Mesendoderm (in vitro differentiated cells): ENCODE results near the gene GCN1.
"Not testable (repeated sequence)": the region's sequence is repeated elsewhere in the genome, so short reads cannot be mapped to it uniquely, and the experiment has no call there.

Experiments
- DNase-seq: peaks from one replicate; pipeline ENCODE4 v3.0.0; 2013
- H2AK5ac ChIP-seq: 2 replicates; pipeline ENCODE4 v1.6.1; 2013; ENCODE audit warnings: low read length, inconsistent platforms
- H2BK120ac ChIP-seq: 2 replicates; pipeline ENCODE4 v1.6.1; 2013; ENCODE audit warnings: low read depth, mild to moderate bottlenecking, low read length, moderate library complexity, mixed read lengths
- H2BK15ac ChIP-seq: replicated peaks from 2 replicates; pipeline ENCODE4 v1.6.1; 2013; ENCODE audit warnings: low read depth, mild to moderate bottlenecking, moderate library complexity
- H2BK5ac ChIP-seq: 2 replicates; pipeline ENCODE4 v1.6.1; 2013; ENCODE audit warnings: low read length, inconsistent platforms
- H3K18ac ChIP-seq: 2 replicates; pipeline ENCODE4 v1.6.1; 2013; ENCODE audit warnings: mild to moderate bottlenecking, low read length, mixed read lengths
- H3K23ac ChIP-seq: one replicate; pipeline ENCODE4 v1.6.1; 2013; ENCODE audit warnings: low read length
- H3K27ac ChIP-seq: 2 replicates; pipeline ENCODE4 v1.5.1; 2013; ENCODE audit warnings: low read depth, mild to moderate bottlenecking, inconsistent platforms, low read length, moderate library complexity
- H3K27me3 ChIP-seq: 2 replicates; pipeline ENCODE4 v1.6.1; 2013; ENCODE audit warnings: low read length, control low read depth, mild to moderate bottlenecking, inconsistent platforms; ENCODE audit not compliant: insufficient read depth, poor library complexity
- H3K36me3 ChIP-seq: 2 replicates; pipeline ENCODE4 v1.6.1; 2013; ENCODE audit warnings: low read length, inconsistent platforms; ENCODE audit not compliant: control insufficient read depth, insufficient read depth
- H3K4ac ChIP-seq: one replicate; pipeline ENCODE4 v1.6.1; 2013; ENCODE audit warnings: low read depth, mild to moderate bottlenecking, low read length, moderate library complexity
- H3K4me1 ChIP-seq: 2 replicates; pipeline ENCODE4 v1.6.1; 2013; ENCODE audit warnings: low read depth, low read length, inconsistent platforms; ENCODE audit not compliant: control insufficient read depth
- H3K4me2 ChIP-seq: 2 replicates; pipeline ENCODE4 v1.6.1; 2013; ENCODE audit warnings: low read length
- H3K4me3 ChIP-seq: 2 replicates; pipeline ENCODE4 v1.5.1; 2013; ENCODE audit warnings: mild to moderate bottlenecking, low read length
- H3K56ac ChIP-seq: one replicate; pipeline ENCODE4 v1.6.1; 2013; ENCODE audit warnings: low read length
- H3K79me1 ChIP-seq: 2 replicates; pipeline ENCODE4 v1.6.1; 2013; ENCODE audit warnings: low read length, inconsistent platforms
- H3K79me2 ChIP-seq: 2 replicates; pipeline ENCODE4 v1.6.1; 2013; ENCODE audit warnings: mild to moderate bottlenecking, low read length; ENCODE audit not compliant: control insufficient read depth, insufficient read depth
- H3K9ac ChIP-seq: 2 replicates; pipeline ENCODE4 v1.6.1; 2013; ENCODE audit warnings: low read length, inconsistent platforms
- H4K5ac ChIP-seq: one replicate; pipeline ENCODE4 v1.6.1; 2013; ENCODE audit warnings: low read length
- H4K8ac ChIP-seq: one replicate; pipeline ENCODE4 v1.6.1; 2013; ENCODE audit warnings: low read depth, mild to moderate bottlenecking, control low read depth, low read length, moderate library complexity
- WGBS: extraction: QIAGEN DNeasy Blood & Tissue Kit; methylation state at CpG from one replicate; pipeline ENCODE4 v1.1.7; 2013; ENCODE audit warnings: low lambda C conversion rate, missing lambda C conversion rate; ENCODE audit not compliant: insufficient coverage; ENCODE audit errors: extremely low coverage; 5-methylcytosine and 5-hydroxymethylcytosine counted together

The GCN1 gene

DNA sequence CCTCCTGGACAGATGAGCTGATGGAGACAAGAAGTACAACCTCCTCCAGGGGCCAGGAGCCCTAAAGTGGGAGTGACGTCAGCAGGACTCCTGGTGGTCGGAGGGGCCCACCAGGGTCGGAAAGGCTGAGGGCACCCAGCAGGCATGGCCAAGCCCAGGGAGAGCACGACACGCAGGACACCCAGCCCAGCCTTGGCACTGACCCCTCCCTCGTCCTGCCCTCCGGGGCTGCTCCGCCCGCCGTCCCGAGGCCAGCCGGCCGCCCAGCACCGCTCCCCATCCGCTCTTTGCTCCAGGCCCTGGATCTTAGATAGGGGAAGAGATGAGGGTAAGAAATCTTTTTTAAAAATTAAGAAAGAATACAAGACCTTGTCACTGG, 20.8 kb upstream of the GCN1 start:
- Histone ChIP-seq H3K4me1 (no peaks in the 10 kb centered on the region), H3K27me3 (no peaks in the 10 kb centered on the region), H4K8ac (no peak overlapping the region), H3K79me2 (no peaks in the 10 kb centered on the region), H3K9ac (no peak overlapping the region), H3K79me1 (peaks cover 2% of the 10 kb centered on the region), H2BK5ac (no peak overlapping the region), H2BK15ac (no peak overlapping the region), H3K18ac (no peak overlapping the region), H2BK120ac (no peak overlapping the region), H3K4me3 (no peak overlapping the region), H3K23ac (no peak overlapping the region), H3K56ac (no peak overlapping the region), H4K5ac (no peak overlapping the region), H3K36me3 (peaks cover 18% of the 10 kb centered on the region), H3K27ac (no peak overlapping the region), H3K4ac (no peak overlapping the region), H2AK5ac (no peak overlapping the region), H3K4me2 (no peak overlapping the region)
- DNase-seq, result no peak
- WGBS, result no CpG with 5 or more reads among the region's 15 CpGs

DNA sequence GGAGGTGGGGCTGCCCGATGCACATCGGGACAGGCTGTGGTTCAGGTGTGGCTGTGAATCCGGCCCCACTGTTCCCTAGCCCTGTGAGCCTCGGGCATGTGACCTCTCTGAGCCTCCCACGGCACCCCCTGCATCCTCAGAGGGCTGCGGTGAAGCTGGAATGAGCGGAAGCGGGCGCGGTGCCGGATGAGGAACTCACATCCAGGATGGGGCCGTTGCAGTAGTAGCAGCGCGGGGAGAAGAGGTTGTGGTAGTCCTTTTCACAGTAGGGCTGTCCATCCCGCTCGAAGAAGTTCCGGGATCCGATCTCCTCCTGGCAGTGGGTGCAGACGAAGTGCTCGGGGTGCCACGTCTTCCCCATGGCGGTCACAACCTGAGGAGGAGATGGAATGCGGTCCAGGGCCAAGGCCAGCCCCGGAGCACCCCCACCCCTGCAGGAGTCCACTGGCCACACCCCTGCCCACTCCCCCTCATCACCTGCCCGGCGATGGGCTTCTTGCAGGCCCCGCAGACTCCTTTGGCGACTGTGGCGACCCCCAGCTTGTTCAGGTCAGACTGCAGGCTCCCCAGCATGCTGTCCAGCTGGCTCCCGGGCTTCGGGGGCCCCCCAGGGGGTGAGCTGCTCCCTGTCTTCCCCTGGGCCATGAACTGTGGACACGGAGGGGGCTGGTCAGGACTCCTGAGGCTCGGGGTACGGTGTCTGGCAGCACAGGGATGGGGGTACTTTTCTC, 20.3 kb upstream of the GCN1 start:
- no peak overlapping the region for H3K56ac ChIP-seq
- no peak overlapping the region for H3K27ac ChIP-seq
- no peak overlapping the region for H3K9ac ChIP-seq
- no peak overlapping the region for H4K8ac ChIP-seq
- no peak overlapping the region for H2AK5ac ChIP-seq
- H3K79me1 ChIP-seq, result peaks cover 2% of the 10 kb centered on the region
- no peak overlapping the region for H4K5ac ChIP-seq
- DNase-seq, result no peak
- no peak overlapping the region for H2BK120ac ChIP-seq
- no CpG with 5 or more reads among the region's 34 CpGs for WGBS
- H3K4me2 ChIP-seq, result no peak overlapping the region
- H3K4me1 ChIP-seq, result no peaks in the 10 kb centered on the region
- H3K27me3 ChIP-seq, result no peaks in the 10 kb centered on the region
- H2BK5ac ChIP-seq, result no peak overlapping the region
- H3K18ac ChIP-seq, result no peak overlapping the region
- H3K36me3 ChIP-seq, result peaks cover 18% of the 10 kb centered on the region
- H3K23ac ChIP-seq, result no peak overlapping the region
- H3K79me2 ChIP-seq, result no peaks in the 10 kb centered on the region
- no peak overlapping the region for H3K4ac ChIP-seq
- H3K4me3 ChIP-seq, result no peak overlapping the region
- no peak overlapping the region for H2BK15ac ChIP-seq

DNA sequence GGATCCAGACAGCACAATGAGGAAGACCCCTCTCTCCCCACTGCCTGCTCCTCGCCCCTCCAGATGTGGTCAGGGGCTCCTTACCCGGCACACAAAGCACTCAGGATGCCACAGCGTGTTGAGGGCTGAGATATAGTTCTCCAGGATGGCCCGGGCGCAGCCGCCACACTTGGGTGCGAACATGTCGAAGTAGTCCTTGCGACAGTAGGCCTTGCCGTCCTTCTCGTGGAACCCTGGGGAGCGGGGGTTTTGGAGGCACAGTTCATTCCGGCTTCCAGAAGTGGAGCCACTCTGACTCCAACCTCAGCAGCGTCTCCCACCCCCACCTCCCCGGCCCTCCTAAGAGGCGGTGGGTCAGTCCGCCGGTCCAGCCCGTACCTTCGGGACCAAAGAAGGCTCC, 19.2 kb upstream of the GCN1 start:
- H3K79me2 ChIP-seq, result no peaks in the 10 kb centered on the region
- no peak overlapping the region for H4K5ac ChIP-seq
- no peak overlapping the region for H3K27ac ChIP-seq
- no peaks in the 10 kb centered on the region for H3K27me3 ChIP-seq
- H2BK15ac ChIP-seq, result no peak overlapping the region
- peaks cover 12% of the 10 kb centered on the region for H3K36me3 ChIP-seq
- no peak overlapping the region for H3K23ac ChIP-seq
- WGBS, result no CpG with 5 or more reads among the region's 20 CpGs
- no peak overlapping the region for H3K56ac ChIP-seq
- no peak overlapping the region for H4K8ac ChIP-seq
- no peak overlapping the region for H3K9ac ChIP-seq
- H2AK5ac ChIP-seq, result no peak overlapping the region
- no peak overlapping the region for H3K4ac ChIP-seq
- H2BK5ac ChIP-seq, result no peak overlapping the region
- H3K4me1 ChIP-seq, result no peaks in the 10 kb centered on the region
- no peak overlapping the region for H2BK120ac ChIP-seq
- H3K4me3 ChIP-seq, result no peak overlapping the region
- H3K79me1 ChIP-seq, result peaks cover 1% of the 10 kb centered on the region
- H3K18ac ChIP-seq, result no peak overlapping the region
- no peak overlapping the region for H3K4me2 ChIP-seq
- DNase-seq, result no peak

DNA sequence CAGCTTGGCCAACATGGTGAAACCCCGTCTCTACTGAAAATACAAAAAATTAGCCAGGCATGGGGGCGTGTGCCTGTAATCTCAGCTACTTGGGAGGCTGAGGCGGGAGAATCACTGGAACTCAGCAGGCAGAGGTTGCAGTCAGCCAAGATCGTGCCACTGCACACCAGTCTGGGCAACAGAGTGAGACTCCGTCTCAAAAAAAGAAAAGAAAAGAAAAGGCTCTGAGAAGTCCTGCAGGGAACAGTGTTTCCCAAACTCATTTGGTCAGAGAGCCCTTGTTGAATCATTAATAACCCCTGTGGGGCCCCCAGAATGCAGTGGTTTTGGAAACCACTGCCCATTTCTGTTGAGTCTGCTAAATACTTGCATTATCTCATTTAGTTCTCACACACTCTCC, 18.7 kb upstream of the GCN1 start:
- H2BK120ac ChIP-seq, H3K4me2 ChIP-seq, DNase-seq, H2BK5ac ChIP-seq, H3K4ac ChIP-seq, H2BK15ac ChIP-seq, H2AK5ac ChIP-seq, H3K27ac ChIP-seq, H3K18ac ChIP-seq, H3K27me3 ChIP-seq, H3K23ac ChIP-seq, H3K4me1 ChIP-seq, H3K79me1 ChIP-seq, H4K8ac ChIP-seq, H3K79me2 ChIP-seq, H4K5ac ChIP-seq, H3K56ac ChIP-seq, H3K9ac ChIP-seq, H3K4me3 ChIP-seq: not testable (repeated sequence)
- no CpG with 5 or more reads among the region's 5 CpGs for WGBS
- peaks cover 11% of the 10 kb centered on the region for H3K36me3 ChIP-seq

DNA sequence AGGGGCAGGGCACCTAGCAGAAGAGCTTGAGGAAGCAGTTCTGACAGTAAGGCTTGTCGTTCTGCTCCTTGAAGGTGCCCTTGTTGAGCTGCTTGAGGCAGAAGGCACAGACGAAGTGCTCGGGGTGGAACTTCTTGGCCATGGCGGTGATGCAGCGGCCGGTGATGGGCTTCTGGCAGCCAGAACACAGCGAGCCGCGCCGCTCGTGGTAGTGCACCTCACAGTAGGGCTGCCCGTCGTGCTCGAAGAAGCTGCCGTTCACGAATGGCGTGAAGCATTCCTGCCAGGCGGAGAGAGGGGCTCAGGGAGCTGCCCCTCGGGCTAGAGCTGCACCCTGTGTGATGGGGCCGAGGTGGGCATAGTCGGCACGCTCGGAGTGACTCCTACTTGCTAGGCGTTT, 17.8 kb upstream of the GCN1 start:
- Histone ChIP-seq H3K4me2 (no peak overlapping the region), H2BK5ac (no peak overlapping the region), H3K27ac (no peak overlapping the region), H3K4me1 (no peaks in the 10 kb centered on the region), H3K18ac (no peak overlapping the region), H2BK120ac (no peak overlapping the region), H3K79me2 (no peaks in the 10 kb centered on the region), H4K5ac (no peak overlapping the region), H3K23ac (no peak overlapping the region), H3K79me1 (no peaks in the 10 kb centered on the region), H3K56ac (no peak overlapping the region), H3K4me3 (no peak overlapping the region), H3K9ac (no peak overlapping the region), H3K36me3 (peaks cover 11% of the 10 kb centered on the region), H2AK5ac (no peak overlapping the region), H3K27me3 (no peaks in the 10 kb centered on the region), H3K4ac (no peak overlapping the region), H4K8ac (no peak overlapping the region), H2BK15ac (no peak overlapping the region)
- WGBS, result no CpG with 5 or more reads among the region's 24 CpGs
- no peak for DNase-seq

DNA sequence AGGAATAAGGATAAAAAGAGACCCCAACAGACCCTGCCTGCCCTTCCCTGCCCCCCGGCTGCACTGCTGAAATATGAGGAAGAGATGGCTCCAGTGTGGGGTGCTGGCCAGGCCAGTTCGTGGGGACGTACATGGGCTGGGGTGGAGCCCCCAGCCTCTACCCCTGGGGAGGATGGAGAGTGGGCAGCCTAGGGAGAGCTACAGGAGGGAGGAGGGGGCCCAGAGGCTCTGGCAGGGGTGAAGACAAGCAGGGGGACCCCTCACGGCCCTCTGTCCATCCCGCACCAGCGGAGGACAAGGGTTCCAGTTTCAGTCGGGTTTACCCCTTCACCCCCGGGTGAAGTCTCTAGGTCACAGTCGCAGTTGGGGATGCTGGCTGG, 17.4 kb upstream of the GCN1 start:
- no peak overlapping the region for H2AK5ac ChIP-seq
- no peak overlapping the region for H3K4me2 ChIP-seq
- no peak overlapping the region for H3K27ac ChIP-seq
- no peak overlapping the region for H4K8ac ChIP-seq
- no peak overlapping the region for H3K18ac ChIP-seq
- no peak overlapping the region for H3K4ac ChIP-seq
- no peaks in the 10 kb centered on the region for H3K79me2 ChIP-seq
- H2BK120ac ChIP-seq, result no peak overlapping the region
- H2BK15ac ChIP-seq, result no peak overlapping the region
- no peaks in the 10 kb centered on the region for H3K79me1 ChIP-seq
- no peak overlapping the region for H3K23ac ChIP-seq
- no peak overlapping the region for H2BK5ac ChIP-seq
- no peak overlapping the region for H3K4me3 ChIP-seq
- WGBS, result no CpG with 5 or more reads among the region's 9 CpGs
- H3K56ac ChIP-seq, result no peak overlapping the region
- H3K9ac ChIP-seq, result no peak overlapping the region
- peaks cover 11% of the 10 kb centered on the region for H3K36me3 ChIP-seq
- no peak overlapping the region for H4K5ac ChIP-seq
- no peak for DNase-seq
- H3K4me1 ChIP-seq, result no peaks in the 10 kb centered on the region
- no peaks in the 10 kb centered on the region for H3K27me3 ChIP-seq
